ENCODE results near the gene LRRC74A.

The LRRC74A gene

DNA sequence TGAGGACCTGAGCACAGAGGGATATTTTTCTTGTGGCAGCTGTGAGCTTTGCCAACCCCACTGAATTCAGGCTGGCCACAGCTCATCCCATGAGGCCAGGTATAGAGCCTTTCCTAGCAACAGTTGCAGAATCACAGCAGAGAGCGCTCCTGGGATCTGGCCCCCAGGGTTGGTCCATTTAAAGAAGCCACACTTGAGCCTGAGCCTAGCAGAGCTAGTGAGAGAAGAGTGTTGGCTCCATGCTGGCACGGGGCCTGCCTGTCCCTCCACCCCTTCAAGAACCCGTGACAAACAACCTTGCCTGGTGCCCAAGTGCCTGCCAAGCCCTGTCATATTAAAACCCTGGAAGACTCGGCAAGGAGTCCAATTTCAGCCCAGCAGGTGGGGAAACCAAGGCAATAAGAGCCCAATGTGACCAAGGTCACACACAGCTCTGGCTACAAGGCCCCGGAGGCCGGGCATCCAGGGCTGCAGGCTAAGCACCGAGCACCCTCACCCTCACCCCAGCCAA is 91.6 kb downstream of the LRRC74A start:
- H3K9ac ChIP-seq (ENCODE audit: low read depth, low read length, poor library complexity, severe bottlenecking), result peak overlapping the region; percentile 31
- H3K27me3 ChIP-seq (ENCODE audit: insufficient read depth, low read length, poor library complexity, severe bottlenecking), result no peaks in the 10 kb centered on the region
- TF ChIP-seq, protein P1, sequence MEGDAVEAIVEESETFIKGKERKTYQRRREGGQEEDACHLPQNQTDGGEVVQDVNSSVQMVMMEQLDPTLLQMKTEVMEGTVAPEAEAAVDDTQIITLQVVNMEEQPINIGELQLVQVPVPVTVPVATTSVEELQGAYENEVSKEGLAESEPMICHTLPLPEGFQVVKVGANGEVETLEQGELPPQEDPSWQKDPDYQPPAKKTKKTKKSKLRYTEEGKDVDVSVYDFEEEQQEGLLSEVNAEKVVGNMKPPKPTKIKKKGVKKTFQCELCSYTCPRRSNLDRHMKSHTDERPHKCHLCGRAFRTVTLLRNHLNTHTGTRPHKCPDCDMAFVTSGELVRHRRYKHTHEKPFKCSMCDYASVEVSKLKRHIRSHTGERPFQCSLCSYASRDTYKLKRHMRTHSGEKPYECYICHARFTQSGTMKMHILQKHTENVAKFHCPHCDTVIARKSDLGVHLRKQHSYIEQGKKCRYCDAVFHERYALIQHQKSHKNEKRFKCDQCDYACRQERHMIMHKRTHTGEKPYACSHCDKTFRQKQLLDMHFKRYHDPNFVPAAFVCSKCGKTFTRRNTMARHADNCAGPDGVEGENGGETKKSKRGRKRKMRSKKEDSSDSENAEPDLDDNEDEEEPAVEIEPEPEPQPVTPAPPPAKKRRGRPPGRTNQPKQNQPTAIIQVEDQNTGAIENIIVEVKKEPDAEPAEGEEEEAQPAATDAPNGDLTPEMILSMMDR (conservative IDR thresholded peaks at IDR 0.05; ENCODE audit: low read length), result no peak
- TF ChIP-seq EZH2phosphoT487 (IDR thresholded peaks at IDR 0.05; ENCODE audit: borderline replicate concordance), result no peak
- no peaks in the 10 kb centered on the region for H3K36me3 ChIP-seq (ENCODE audit: insufficient read depth, low read length)
- no peak overlapping the region for H3K4me3 ChIP-seq (ENCODE audit: low read length, poor library complexity, severe bottlenecking)
- no peaks in the 10 kb centered on the region for H4K20me1 ChIP-seq (ENCODE audit: insufficient read depth, low read length, poor library complexity, severe bottlenecking)
- H3K4me2 ChIP-seq (ENCODE audit: low read depth, low read length, poor library complexity, severe bottlenecking), result no peak overlapping the region
- no peaks in the 10 kb centered on the region for H3F3A ChIP-seq (ENCODE audit: low read depth)
- H2AFZ ChIP-seq (ENCODE audit: low read length), result no peak overlapping the region
- H3K9me2 ChIP-seq (replicated peaks; ENCODE audit: low read depth, low read length), result no peaks in the 10 kb centered on the region
- H3K79me2 ChIP-seq (ENCODE audit: insufficient read depth, low read length), result no peaks in the 10 kb centered on the region
- peaks cover 51% of the 10 kb centered on the region for H3K4me1 ChIP-seq (ENCODE audit: insufficient read depth, low read length, poor library complexity, severe bottlenecking)
- no peaks in the 10 kb centered on the region for H3K9me3 ChIP-seq (ENCODE audit: insufficient read depth, low read depth, low read length)

DNA sequence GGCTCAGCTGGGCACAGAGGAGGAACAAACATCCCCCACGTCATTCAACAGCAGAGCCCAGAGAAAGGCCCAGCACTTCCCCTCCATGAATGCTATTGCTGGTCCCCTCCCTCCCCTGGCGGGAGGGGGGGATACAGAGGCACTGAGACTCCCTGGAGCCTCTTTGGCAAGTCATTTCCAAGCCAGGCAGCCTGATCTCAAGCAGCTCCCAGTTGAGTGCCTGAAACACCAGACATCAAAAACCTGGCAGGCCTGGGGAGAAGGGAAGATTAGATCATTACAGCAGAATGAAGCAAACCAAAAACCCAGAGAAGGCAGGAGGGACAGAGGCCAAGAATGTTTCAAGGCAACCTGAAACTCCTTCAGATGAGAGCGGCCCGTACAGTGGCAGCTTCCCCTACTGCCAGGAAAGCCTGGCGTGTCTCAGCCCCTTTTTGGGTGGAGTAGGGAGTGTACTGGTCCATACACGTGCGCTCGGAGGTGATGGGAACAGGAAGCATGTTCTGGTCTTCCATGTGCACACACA is 92.1 kb downstream of the LRRC74A start:
- Histone ChIP-seq H3K9me3 (ENCODE audit: insufficient read depth, low read depth, low read length) (no peaks in the 10 kb centered on the region), H3K79me2 (ENCODE audit: insufficient read depth, low read length) (no peaks in the 10 kb centered on the region), H2AFZ (ENCODE audit: low read length) (no peak overlapping the region), H4K20me1 (ENCODE audit: insufficient read depth, low read length, poor library complexity, severe bottlenecking) (no peaks in the 10 kb centered on the region), H3K9me2 (replicated peaks; ENCODE audit: low read depth, low read length) (no peaks in the 10 kb centered on the region), H3K4me2 (ENCODE audit: low read depth, low read length, poor library complexity, severe bottlenecking) (no peak overlapping the region), H3F3A (ENCODE audit: low read depth) (no peaks in the 10 kb centered on the region), H3K9ac (ENCODE audit: low read depth, low read length, poor library complexity, severe bottlenecking) (peak overlapping the region; percentile 31), H3K4me1 (ENCODE audit: insufficient read depth, low read length, poor library complexity, severe bottlenecking) (peaks cover 55% of the 10 kb centered on the region), H3K27me3 (ENCODE audit: insufficient read depth, low read length, poor library complexity, severe bottlenecking) (no peaks in the 10 kb centered on the region), H3K36me3 (ENCODE audit: insufficient read depth, low read length) (no peaks in the 10 kb centered on the region), H3K4me3 (ENCODE audit: low read length, poor library complexity, severe bottlenecking) (no peak overlapping the region)
- no peak for TF ChIP-seq EZH2phosphoT487 (IDR thresholded peaks at IDR 0.05; ENCODE audit: borderline replicate concordance)
- TF ChIP-seq, protein P1 (conservative IDR thresholded peaks at IDR 0.05; ENCODE audit: low read length), result no peak

DNA sequence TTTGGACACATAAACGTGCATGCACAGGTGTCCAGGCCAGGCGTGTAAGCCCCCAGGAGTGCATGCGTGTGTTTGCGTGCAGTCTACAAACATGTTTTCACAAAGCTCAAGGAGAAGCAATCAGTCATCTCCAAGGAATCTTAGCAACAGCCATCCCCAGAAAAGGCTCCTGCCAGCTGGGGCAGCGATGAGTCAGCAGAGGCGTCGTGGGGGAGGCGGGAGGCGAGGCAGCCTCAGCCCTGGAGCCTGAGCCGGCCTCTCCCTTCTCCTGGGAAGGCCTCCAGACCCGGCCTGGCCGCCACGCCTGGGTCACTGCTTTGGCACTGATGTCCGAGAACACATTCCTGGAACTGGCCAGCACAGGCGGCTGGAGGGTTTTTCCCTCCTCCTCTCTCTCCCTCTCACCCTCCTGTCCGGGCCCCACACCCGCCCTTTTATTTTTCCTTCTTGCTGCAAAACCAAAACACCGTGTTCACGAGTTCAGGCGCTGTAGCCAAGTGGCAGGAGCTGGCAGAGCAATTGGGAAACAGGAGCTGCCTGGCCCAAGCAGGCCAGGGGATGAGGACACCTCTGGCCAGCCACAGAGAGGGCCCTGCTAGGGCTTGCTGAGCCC is 92.7 kb downstream of the LRRC74A start:
- Histone ChIP-seq H3K4me2 (ENCODE audit: low read depth, low read length, poor library complexity, severe bottlenecking) (peak overlapping the region; percentile 68), H3F3A (ENCODE audit: low read depth) (no peaks in the 10 kb centered on the region), H2AFZ (ENCODE audit: low read length) (no peak overlapping the region), H3K9me3 (ENCODE audit: insufficient read depth, low read depth, low read length) (no peaks in the 10 kb centered on the region), H3K36me3 (ENCODE audit: insufficient read depth, low read length) (no peaks in the 10 kb centered on the region), H4K20me1 (ENCODE audit: insufficient read depth, low read length, poor library complexity, severe bottlenecking) (no peaks in the 10 kb centered on the region), H3K4me3 (ENCODE audit: low read length, poor library complexity, severe bottlenecking) (peak overlapping the region; percentile 45), H3K79me2 (ENCODE audit: insufficient read depth, low read length) (no peaks in the 10 kb centered on the region), H3K9me2 (replicated peaks; ENCODE audit: low read depth, low read length) (no peaks in the 10 kb centered on the region), H3K9ac (ENCODE audit: low read depth, low read length, poor library complexity, severe bottlenecking) (peak overlapping the region; percentile 59), H3K4me1 (ENCODE audit: insufficient read depth, low read length, poor library complexity, severe bottlenecking) (peaks cover 57% of the 10 kb centered on the region), H3K27me3 (ENCODE audit: insufficient read depth, low read length, poor library complexity, severe bottlenecking) (no peaks in the 10 kb centered on the region)
- TF ChIP-seq, protein P1 (conservative IDR thresholded peaks at IDR 0.05; ENCODE audit: low read length), result peak; percentile 47
- TF ChIP-seq EZH2phosphoT487 (IDR thresholded peaks at IDR 0.05; ENCODE audit: borderline replicate concordance), result no peak

All from Loucy (cell line).